Measurements from ENCODE around the gene ANP32B.
"Not testable (repeated sequence)": the region's sequence is repeated elsewhere in the genome, so short reads cannot be mapped to it uniquely, and the experiment has no call there.

The ANP32B gene

GRCh38 chr9:97994703-97995102 is 11.6 kb downstream of the ANP32B start:
- no peak for DNase-seq

- not testable (repeated sequence) for DNase-seq
Observed at GRCh38 chr9:97996676-97997075, 13.5 kb downstream of the ANP32B start.

GRCh38 chr9:97997330-97998276 is 14.5 kb downstream of the ANP32B start:
- DNase-seq = no peak

GRCh38 chr9:98002808-98003207 is 19.7 kb downstream of the ANP32B start:
- no peak for DNase-seq

GRCh38 chr9:98006127-98006796 is 23.1 kb downstream of the ANP32B start:
- no peak for DNase-seq

GRCh38 chr9:98007251-98007928 is 24.2 kb downstream of the ANP32B start:
- no peak for DNase-seq

- DNase-seq = no peak
Observed at GRCh38 chr9:98008764-98009163, 25.6 kb downstream of the ANP32B start.

GRCh38 chr9:98009437-98009836 is 26.3 kb downstream of the ANP32B start:
- DNase-seq = no peak

GRCh38 chr9:98009936-98010335 is 26.8 kb downstream of the ANP32B start:
- no peak for DNase-seq

GRCh38 chr9:98010445-98010844 is 27.3 kb downstream of the ANP32B start:
- no peak for DNase-seq

GRCh38 chr9:98011122-98011521 is 28.0 kb downstream of the ANP32B start:
- DNase-seq = no peak

- no peak for DNase-seq
Observed at GRCh38 chr9:98016137-98016680, 33.1 kb downstream of the ANP32B start.

- DNase-seq = no peak
Observed at GRCh38 chr9:98017306-98017705, 34.2 kb downstream of the ANP32B start.

- DNase-seq = no peak
Observed at GRCh38 chr9:98018347-98018746, 35.2 kb downstream of the ANP32B start.

- DNase-seq = no peak
Observed at GRCh38 chr9:98019098-98019497, 36.0 kb downstream of the ANP32B start.

- DNase-seq = not testable (repeated sequence)
Observed at GRCh38 chr9:98019869-98020268, 36.7 kb downstream of the ANP32B start.

GRCh38 chr9:98020476-98021145 is 37.5 kb downstream of the ANP32B start:
- no peak for DNase-seq

GRCh38 chr9:98021306-98022040 is 38.3 kb downstream of the ANP32B start:
- DNase-seq = no peak

- DNase-seq = no peak
Observed at GRCh38 chr9:98022447-98022846, 39.3 kb downstream of the ANP32B start.

GRCh38 chr9:98024702-98025101 is 41.6 kb downstream of the ANP32B start:
- DNase-seq = no peak

GRCh38 chr9:98031169-98031568 is 48.0 kb downstream of the ANP32B start:
- no peak for DNase-seq

- DNase-seq = no peak
Observed at GRCh38 chr9:98031935-98032334, 48.8 kb downstream of the ANP32B start.

Data from stimulated activated naive CD4-positive, alpha-beta T cell (primary cell).